DOHH2 (cell line): ENCODE measurements around the gene CDC123.
"Not testable (repeated sequence)": the region's sequence is repeated elsewhere in the genome, so short reads cannot be mapped to it uniquely, and the experiment has no call there.

Experiments
- H3F3A ChIP-seq: fragments of 200-600 bp; sonication (generic), shearing (Covaris generic); 2 replicates; pipeline ENCODE4 v1.6.0; 2016; ENCODE audit warnings: antibody characterized with exemption, mild to moderate bottlenecking; ENCODE audit not compliant: control insufficient read depth, insufficient read depth
- H3K27ac ChIP-seq: fragments of 200-600 bp; sonication (generic); 2 replicates; pipeline ENCODE4 v1.5.1; 2014; ENCODE audit warnings: low read depth, mild to moderate bottlenecking, low read length, moderate library complexity
- H3K27me3 ChIP-seq: fragments of 200-600 bp; sonication (generic); 2 replicates; pipeline ENCODE4 v1.6.1; 2014; ENCODE audit warnings: mild to moderate bottlenecking, low read length, mixed read lengths; ENCODE audit not compliant: control insufficient read depth
- H3K36me3 ChIP-seq: fragments of 200-600 bp; sonication (generic); 2 replicates; pipeline ENCODE4 v1.6.1; 2014; ENCODE audit warnings: mild to moderate bottlenecking, low read length, moderate library complexity, mixed read lengths; ENCODE audit not compliant: control insufficient read depth
- H3K4me1 ChIP-seq: fragments of 200-600 bp; sonication (generic); 2 replicates; pipeline ENCODE4 v1.6.1; 2014; ENCODE audit warnings: mild to moderate bottlenecking, low read length, mixed read lengths; ENCODE audit not compliant: control insufficient read depth
- H3K4me2 ChIP-seq: fragments of 200-600 bp; sonication (generic); 2 replicates; pipeline ENCODE4 v1.6.0; 2014; ENCODE audit warnings: mild to moderate bottlenecking, low read length, moderate library complexity
- H3K4me3 ChIP-seq: fragments of 200-600 bp; sonication (generic); 2 replicates; pipeline ENCODE4 v1.5.1; 2014; ENCODE audit warnings: mild to moderate bottlenecking, low read length, mixed read lengths
- H3K79me2 ChIP-seq: fragments of 200-600 bp; sonication (generic); 2 replicates; pipeline ENCODE4 v1.6.1; 2014; ENCODE audit warnings: mild to moderate bottlenecking, low read length, mixed read lengths; ENCODE audit not compliant: control insufficient read depth
- H3K9me2 ChIP-seq: fragments of 200-600 bp; sonication (generic); replicated peaks from 2 replicates; pipeline ENCODE4 v1.6.1; 2014; ENCODE audit warnings: mild to moderate bottlenecking, low read length, mixed read lengths; ENCODE audit not compliant: control insufficient read depth
- H3K9me3 ChIP-seq: fragments of 200-600 bp; sonication (generic); 2 replicates; pipeline ENCODE4 v1.6.1; 2014; ENCODE audit warnings: antibody characterized with exemption, low read length, mixed read lengths; ENCODE audit not compliant: control insufficient read depth, insufficient read depth
- H4K20me1 ChIP-seq: fragments of 200-600 bp; sonication (generic); 2 replicates; pipeline ENCODE4 v1.6.0; 2014; ENCODE audit warnings: low read depth, mild to moderate bottlenecking, antibody characterized with exemption, low read length, moderate library complexity; ENCODE audit not compliant: control insufficient read depth, insufficient read depth
- CTCF ChIP-seq: fragments of 200-600 bp; sonication (generic); IDR thresholded peaks from one replicate; pipeline ENCODE4 v1.5.1; 2014; ENCODE audit warnings: antibody characterized with exemption, mild to moderate bottlenecking, low read depth, low read length; ENCODE audit not compliant: poor library complexity, severe bottlenecking
- EZH2phosphoT487 ChIP-seq: fragments of 200-600 bp; sonication (generic); IDR thresholded peaks from 2 replicates; pipeline ENCODE4 v1.6.1; 2017; ENCODE audit warnings: borderline replicate concordance, mild to moderate bottlenecking, antibody characterized with exemption, low read length, moderate library complexity, mixed read lengths

The CDC123 gene

DNA sequence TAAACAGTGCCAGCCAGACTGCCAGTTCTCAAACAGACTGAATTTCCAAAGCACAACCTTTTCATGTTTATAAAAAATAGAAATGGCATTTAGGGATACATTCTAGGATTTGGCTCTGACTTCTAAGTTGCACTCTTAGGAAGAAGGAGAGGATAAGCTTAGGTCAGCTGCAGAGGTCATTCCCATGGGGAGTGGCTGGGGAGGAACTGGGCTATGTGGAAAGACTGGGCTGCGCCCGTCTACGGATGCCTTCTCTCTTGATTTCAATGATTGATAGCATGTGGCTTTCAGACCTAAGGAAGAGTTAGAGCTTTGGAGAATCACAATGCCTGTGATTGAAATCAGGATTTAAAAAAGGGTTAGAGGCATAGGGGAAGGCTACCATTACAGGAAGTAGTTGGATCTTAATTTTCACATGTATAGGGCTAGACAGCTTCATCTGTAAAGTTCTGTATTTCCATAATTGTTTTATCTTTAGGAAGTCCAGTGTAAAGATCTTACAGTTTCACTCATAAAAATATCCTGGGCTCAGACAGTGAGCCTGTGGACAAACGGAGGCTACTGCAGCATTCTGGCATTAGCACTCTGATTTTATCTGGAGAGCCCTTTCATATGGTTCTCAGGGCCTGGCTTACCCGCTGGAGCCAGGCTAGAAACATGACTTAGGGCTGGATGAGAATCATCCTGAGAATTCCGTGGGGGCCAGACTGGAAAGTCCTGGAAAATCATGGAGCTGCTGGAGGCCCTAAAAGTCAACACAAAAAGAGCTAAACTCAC, 29.8 kb upstream of the CDC123 start:
- Histone ChIP-seq H3K27me3 (no peaks in the 10 kb centered on the region), H3F3A (peaks cover 9% of the 10 kb centered on the region; the same call in 1 of the 2 replicates), H3K4me3 (no peak overlapping the region), H4K20me1 (no peaks in the 10 kb centered on the region), H3K36me3 (peaks cover 76% of the 10 kb centered on the region), H3K4me2 (no peak overlapping the region), H3K27ac (no peak overlapping the region), H3K4me1 (no peaks in the 10 kb centered on the region), H3K9me2 (no peaks in the 10 kb centered on the region), H3K79me2 (no peaks in the 10 kb centered on the region), H3K9me3 (no peaks in the 10 kb centered on the region)
- TF ChIP-seq EZH2phosphoT487 (no peak), CTCF (no peak)

- H3K27ac ChIP-seq, H3F3A ChIP-seq, H3K27me3 ChIP-seq, H3K79me2 ChIP-seq, H4K20me1 ChIP-seq, H3K9me3 ChIP-seq, H3K4me2 ChIP-seq, H3K4me3 ChIP-seq, H3K4me1 ChIP-seq, H3K9me2 ChIP-seq: not testable (repeated sequence)
- H3K36me3 ChIP-seq, result peaks cover 66% of the 10 kb centered on the region
These were observed 24.5 kb upstream of the CDC123 start for GRCh38 chr10:12171512-12171911.

DNA sequence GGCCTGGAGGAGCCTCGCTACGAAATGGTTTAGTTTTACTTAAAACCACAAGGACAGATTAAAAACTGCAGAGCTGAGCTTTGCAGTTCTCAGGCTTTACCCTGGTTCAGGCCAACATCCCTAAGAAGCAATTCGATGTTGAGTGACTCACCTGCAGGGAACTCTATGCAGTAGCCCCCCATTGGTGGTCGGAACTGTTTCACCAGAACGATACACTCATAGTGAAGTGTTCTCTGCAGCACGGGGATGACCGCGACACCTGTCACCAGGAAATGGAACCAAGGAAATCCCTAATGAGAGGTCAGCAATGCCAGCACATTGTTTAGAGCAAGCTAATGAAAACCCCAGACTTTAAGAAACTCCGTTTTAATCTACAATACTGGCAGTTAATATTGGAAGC, 18.3 kb upstream of the CDC123 start:
- H3K27ac ChIP-seq, result no peak overlapping the region
- peaks cover 50% of the 10 kb centered on the region for H3K36me3 ChIP-seq
- no peaks in the 10 kb centered on the region for H3K9me2 ChIP-seq
- TF ChIP-seq EZH2phosphoT487 (no peak), CTCF (no peak)
- H3K9me3 ChIP-seq, result no peaks in the 10 kb centered on the region
- no peaks in the 10 kb centered on the region for H3F3A ChIP-seq
- H3K79me2 ChIP-seq, result no peaks in the 10 kb centered on the region
- no peaks in the 10 kb centered on the region for H3K4me1 ChIP-seq
- no peaks in the 10 kb centered on the region for H4K20me1 ChIP-seq
- no peak overlapping the region for H3K4me3 ChIP-seq
- no peak overlapping the region for H3K4me2 ChIP-seq
- H3K27me3 ChIP-seq, result no peaks in the 10 kb centered on the region

DNA sequence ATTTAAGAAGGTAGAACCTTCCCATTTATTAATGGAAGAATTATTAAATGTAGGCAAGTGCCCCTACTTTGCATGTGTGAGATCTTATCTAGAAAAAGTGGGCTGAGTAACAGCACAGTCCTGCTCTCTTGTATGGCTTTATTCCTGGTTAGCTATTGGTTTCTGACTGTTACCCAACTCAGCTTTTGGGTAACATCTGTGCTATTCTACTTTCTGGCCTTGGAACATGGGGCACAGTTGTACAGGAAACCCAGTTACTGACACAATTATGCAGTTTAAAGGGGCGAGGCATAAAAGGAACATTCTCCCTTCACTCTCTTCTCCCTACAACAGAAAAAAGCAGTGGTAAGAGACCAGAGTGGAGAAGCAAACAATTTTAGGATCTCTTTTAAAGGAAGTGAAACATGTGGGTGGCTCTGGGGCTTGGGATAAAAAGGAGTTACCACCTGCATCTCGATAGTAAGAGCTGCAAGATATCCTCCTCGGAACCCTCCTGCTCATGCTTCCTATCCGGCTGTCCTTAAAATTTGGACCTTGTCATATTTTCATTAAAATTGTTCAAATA, 16.3 kb upstream of the CDC123 start:
- H3K4me1 ChIP-seq, result no peaks in the 10 kb centered on the region
- H3K27me3 ChIP-seq, result no peaks in the 10 kb centered on the region

More for the DNA sequence above, 16.3 kb upstream of the CDC123 start:
- H3F3A ChIP-seq, result no peaks in the 10 kb centered on the region
- H3K9me2 ChIP-seq, result no peaks in the 10 kb centered on the region
- TF ChIP-seq CTCF (no peak), EZH2phosphoT487 (no peak)
- H3K9me3 ChIP-seq, result no peaks in the 10 kb centered on the region
- peaks cover 51% of the 10 kb centered on the region for H3K36me3 ChIP-seq
- H3K4me3 ChIP-seq, result no peak overlapping the region
- no peak overlapping the region for H3K27ac ChIP-seq
- H4K20me1 ChIP-seq, result no peaks in the 10 kb centered on the region
- no peaks in the 10 kb centered on the region for H3K79me2 ChIP-seq
- H3K4me2 ChIP-seq, result no peak overlapping the region
